K562 (cell line): ENCODE data around the gene DENND5B. TPM values are rescaled to one million over a fixed set of nuclear protein-coding genes. Genes with fewer than 3 reads are reported as not detected.

ENCODE experiments used
- ATAC-seq: fragments of 200-7000 bp; cut with Tn5 transposase; 3 replicates; pipeline ENCODE4 v1.9.1; 2020; ENCODE audit warnings: moderate library complexity
- BruUV-seq: library from RNA; stranded (reverse); fragments of 400-500 nt; replicated peaks from 2 replicates; lab custom pipeline; 2021; lab: Mats Ljungman, UMichigan
- CTCF ChIA-PET: fragments of 300-600 bp; formaldehyde crosslinking; extraction: SDS; loops from one replicate; lab custom pipeline; 2021; ENCODE audit warnings: low intra/inter-chr PET ratio; lab: Yijun Ruan, JAX
- POLR2A ChIA-PET: fragments of 300-600, 350-650 bp; sonication (Branson Sonifier 250); formaldehyde crosslinking; extraction: SDS; loops from one replicate; lab custom pipeline; 2021; ENCODE audit warnings: antibody characterized with exemption, inconsistent platforms; lab: Yijun Ruan, JAX
- DNase-seq, 4 experiments: peaks; one replicate each; pipeline versions ENCODE4 v3.0.0 to v3.0.0-alpha.2; 2011 to 2018; ENCODE audit warnings: low spot score in 3 of 4, mixed read lengths in 3 of 4; ENCODE audit errors: extremely low read depth in 1 of 4
- FAIRE-seq: peaks from 2 replicates; lab custom pipeline; 2011; peaks lifted over from hg19 to GRCh38; lab: Jason Lieb, UNC
- H2AFZ ChIP-seq: 2 replicates; pipeline ENCODE4 v1.6.0; 2011; ENCODE audit warnings: low read depth, low read length, control low read depth, inconsistent platforms
- H3K27ac ChIP-seq: fragments of 200-600 bp; 3 replicates; pipeline ENCODE4 v1.8.0; 2011; ENCODE audit warnings: low read depth, mild to moderate bottlenecking, control low read depth, inconsistent platforms, low read length, moderate library complexity, mixed read lengths; ENCODE audit errors: extremely low read depth
- H3K27me3 ChIP-seq, 2 experiments: fragments of 300-600 bp in 1 of 2; 2 replicates in 1 of 2; 3 replicates in 1 of 2; pipeline versions ENCODE4 v1.6.0 to v1.8.0; 2011; ENCODE audit warnings: inconsistent platforms in 2 of 2, low read length in 2 of 2, mild to moderate bottlenecking in 1 of 2, mixed read lengths in 1 of 2, moderate library complexity in 1 of 2; ENCODE audit not compliant: control insufficient read depth in 2 of 2, insufficient read depth in 2 of 2
- H3K36me3 ChIP-seq: fragments of 300-600 bp; 3 replicates; pipeline ENCODE4 v1.8.0; 2011; ENCODE audit warnings: mild to moderate bottlenecking, low read length, inconsistent platforms; ENCODE audit not compliant: control insufficient read depth, insufficient read depth
- H3K4me1 ChIP-seq, 2 experiments: fragments of 200-600 bp in 1 of 2; replicated peaks in 1 of 2; 2 replicates in 1 of 2; 3 replicates in 1 of 2; pipeline versions ENCODE4 v1.5.1 to v1.8.0; 2011; ENCODE audit warnings: inconsistent platforms in 2 of 2, low read length in 2 of 2, mild to moderate bottlenecking in 1 of 2, mixed read lengths in 1 of 2, moderate library complexity in 1 of 2; ENCODE audit not compliant: control insufficient read depth in 2 of 2, insufficient read depth in 2 of 2
- H3K4me2 ChIP-seq: 2 replicates; pipeline ENCODE4 v1.6.1; 2011; ENCODE audit warnings: low read length, control low read depth, inconsistent platforms, mixed read lengths; ENCODE audit not compliant: insufficient read depth
- H3K4me3 ChIP-seq: fragments of 200-600 bp; sonication (generic), shearing (Covaris generic); 2 replicates; pipeline ENCODE4 v1.5.1; 2016; ENCODE audit warnings: control low read depth, inconsistent platforms
- H3K79me2 ChIP-seq: fragments of 200-600 bp; 3 replicates; pipeline ENCODE4 v1.8.0; 2011; ENCODE audit warnings: low read length, inconsistent platforms; ENCODE audit not compliant: control insufficient read depth, insufficient read depth
- H3K9ac ChIP-seq, 2 experiments: 2 replicates each; pipeline versions ENCODE4 v1.6.0 to v1.6.1; 2011; ENCODE audit warnings: low read depth in 2 of 2, low read length in 2 of 2, control low read depth in 1 of 2, inconsistent platforms in 1 of 2, mild to moderate bottlenecking in 1 of 2, mixed read lengths in 1 of 2; ENCODE audit not compliant: insufficient read depth in 1 of 2
- H3K9me1 ChIP-seq: one replicate; pipeline ENCODE4 v1.6.0; 2011; ENCODE audit warnings: inconsistent platforms, mild to moderate bottlenecking, low read length, moderate library complexity; ENCODE audit not compliant: control insufficient read depth, insufficient read depth
- H3K9me3 ChIP-seq: replicated peaks from 2 replicates; pipeline ENCODE4 v1.5.1; 2011; ENCODE audit warnings: low read depth, low read length, inconsistent platforms; ENCODE audit not compliant: control insufficient read depth, insufficient read depth
- H4K20me1 ChIP-seq: replicated peaks from 2 replicates; pipeline ENCODE4 v1.6.1; 2011; ENCODE audit warnings: low read length, inconsistent platforms, mixed read lengths; ENCODE audit not compliant: control insufficient read depth, insufficient read depth
- CEBPZ ChIP-seq: fragments of 150-350 bp; IDR thresholded peaks from 2 replicates; pipeline ENCODE4 v1.6.1; 2014; ENCODE audit warnings: low read depth, mild to moderate bottlenecking, low read length, borderline replicate concordance
- GATA2 ChIP-seq: sonication (generic); formaldehyde crosslinking; IDR thresholded peaks from 2 replicates; pipeline ENCODE4 v1.4.0; 2020; ENCODE audit warnings: mild to moderate bottlenecking, missing genetic modification reagents
- HEY1 ChIP-seq: fragments of 250-450 bp; sonication (Bioruptor Pico); IDR thresholded peaks from 2 replicates; pipeline ENCODE4 v1.5.0; 2020; ENCODE audit warnings: mild to moderate bottlenecking, moderate library complexity, borderline replicate concordance
- MEIS2 ChIP-seq: fragments of 450-650 bp; IDR thresholded peaks from 2 replicates; pipeline ENCODE4 v1.6.1; 2014; ENCODE audit warnings: mild to moderate bottlenecking; ENCODE audit not compliant: partially characterized antibody
- NFIC ChIP-seq: fragments of 450-650 bp; IDR thresholded peaks from 2 replicates; pipeline ENCODE4 v1.6.1; 2017; ENCODE audit warnings: mild to moderate bottlenecking, inconsistent platforms
- PBX2 ChIP-seq, 2 experiments: IDR thresholded peaks in 1 of 2; conservative IDR thresholded peaks in 1 of 2; 2 replicates each; pipeline ENCODE4 v1.6.1; 2016; ENCODE audit warnings: low read depth in 2 of 2, mild to moderate bottlenecking in 1 of 2, missing compliant biosample characterization in 1 of 2, missing genetic modification characterization in 1 of 2, moderate library complexity in 1 of 2
- PKNOX1 ChIP-seq: fragments of 450-650 bp; IDR thresholded peaks from 2 replicates; pipeline ENCODE4 v1.6.1; 2016
- SIN3A ChIP-seq, 2 experiments: fragments of 150-350 bp in 1 of 2; IDR thresholded peaks; 2 replicates each; pipeline ENCODE4 v1.6.1; 2011 to 2016; ENCODE audit warnings: borderline replicate concordance in 2 of 2, low read depth in 2 of 2, low read length in 2 of 2, mild to moderate bottlenecking in 2 of 2, moderate library complexity in 2 of 2; ENCODE audit not compliant: control insufficient read depth in 1 of 2
- SNIP1 ChIP-seq: fragments of 450-650 bp; IDR thresholded peaks from 2 replicates; pipeline ENCODE4 v1.7.1; 2017; ENCODE audit warnings: low read depth, mild to moderate bottlenecking
- SOX6 ChIP-seq: fragments of 450-650 bp; IDR thresholded peaks from 2 replicates; pipeline ENCODE4 v1.6.1; 2014; ENCODE audit warnings: mild to moderate bottlenecking
- SPI1 ChIP-seq: IDR thresholded peaks from 2 replicates; pipeline ENCODE4 v1.6.1; 2011; ENCODE audit warnings: low read depth, low read length, control low read depth, borderline replicate concordance
- TFAP4 ChIP-seq: sonication (generic); formaldehyde crosslinking; IDR thresholded peaks from 2 replicates; pipeline ENCODE4 v1.8.0; 2022; ENCODE audit warnings: missing genetic modification reagents, mild to moderate bottlenecking, moderate library complexity, borderline replicate concordance
- ZFP30 ChIP-seq: fragments of 250-450 bp; sonication (Bioruptor Pico); IDR thresholded peaks from 2 replicates; pipeline ENCODE4 v1.8.0; 2022; ENCODE audit warnings: moderate library complexity, mild to moderate bottlenecking, inconsistent platforms, borderline replicate concordance
- ZNF354B ChIP-seq: fragments of 250-450 bp; sonication (Bioruptor Pico); IDR thresholded peaks from 2 replicates; pipeline ENCODE4 v1.4.0; 2020
- WGBS: fragments of 100-300 bp; shearing (Covaris generic); methylation state at CpG from one replicate; pipeline ENCODE4 v1.1.6; 2016; ENCODE audit warnings: low coverage, mixed read lengths; ENCODE audit not compliant: insufficient coverage; ENCODE audit errors: missing lambda C conversion rate; 5-methylcytosine and 5-hydroxymethylcytosine counted together
- in situ Hi-C: fragments of 300-500 bp; cut with MboI; formaldehyde crosslinking; loops from 4 replicates; pipeline ENCODE4 v1.15.0; 2018; ENCODE audit warnings: inconsistent platforms, mixed read lengths
- intact Hi-C: fragments of 100-400 bp; cut with micrococcal nuclease; formaldehyde crosslinking; loops from 2 replicates; pipeline ENCODE4 v1.14.2; 2022
- polyA plus RNA-seq, 8 experiments: library from polyadenylated mRNA; depleted of rRNA in 4 of 8; stranded (reverse) in 5 of 8; unstranded in 3 of 8; fragments of >200 nt; fragmentation: Nextera tagmentation in 2 of 8; fragmentation: Illumina TruSeq in 1 of 8; extraction: Ambion mirVana in 2 of 8; extraction: Trizol in 1 of 8; gene quantifications; 2 replicates each; pipeline versions ENCODE4 v1.2.1 to v1.2.3, GENCODE V29; 2011 to 2014; ENCODE audit warnings: inconsistent platforms in 1 of 8, missing spikeins in 1 of 8
- total RNA-seq, 7 experiments: library from RNA; depleted of rRNA in 6 of 7; stranded (reverse); fragments of >200 nt in 6 of 7; fragmentation: Illumina TruSeq in 2 of 7; extraction: Trizol in 2 of 7; gene quantifications; 2 replicates each; pipeline versions ENCODE4 v1.2.1 to v1.2.3, GENCODE V29; 2011 to 2021; ENCODE audit warnings: low replicate concordance in 1 of 7

The DENND5B gene
- total and polyA plus RNA-seq, 9 of the 15 experiments (the other 6 are each of a cell fraction or from before 2014, with no cell fraction given), result 0.99 to 6.0 (median 3.6) TPM

- intact Hi-C loops (no loop called here), in situ Hi-C loops (no loop called here)
- H3K36me3 ChIP-seq, result no peaks in the 10 kb centered on the region
- H2AFZ ChIP-seq, result no peak overlapping the region
- peaks cover 0 to 4% of the 10 kb centered on the region in 2 experiments; a peak in 3 of 5 replicates for H3K27me3 ChIP-seq
- H3K79me2 ChIP-seq, result no peaks in the 10 kb centered on the region
- no peak overlapping the region for H3K4me2 ChIP-seq
- FAIRE-seq (no peak), DNase-seq (no peak), ATAC-seq (no peak)
- ChIA-PET POLR2A (no interaction called here), CTCF (no interaction called here)
- WGBS, result 4% methylated on average over 4 of the region's 4 CpGs
- no peak overlapping the region for H3K9ac ChIP-seq
- H3K4me1 ChIP-seq, result no peaks in the 10 kb centered on the region
- no peak overlapping the region for H3K4me3 ChIP-seq
- no peaks in the 10 kb centered on the region for H4K20me1 ChIP-seq
- no peak overlapping the region for H3K27ac ChIP-seq
- H3K9me1 ChIP-seq, result no peaks in the 10 kb centered on the region
- BruUV-seq, result no TSS peak
- no peaks in the 10 kb centered on the region for H3K9me3 ChIP-seq
- TF ChIP-seq GATA2 (CRISPR knock-in tag) (peak; percentile 21; the same call in 1 of the 2 replicates), NFIC (peak; percentile 48; the same call in 1 of the 2 replicates), TFAP4 (CRISPR knock-in tag) (no peak), PKNOX1 (0 out of 2 replicates have a peak, but pooled peaks have one; percentile 9), SOX6 (peak; percentile 54; the same call in 1 of the 2 replicates), ZNF354B (no peak), HEY1 (CRISPR knock-in tag) (no peak), CEBPZ (no peak), PBX2 (CRISPR knock-in tag; IDR thresholded peaks at IDR 0.05; ENCODE audit: low read depth) (no peak), PBX2 (tag; conservative IDR thresholded peaks at IDR 0.05; ENCODE audit: low read depth) (peak; percentile 38; the same call in 1 of the 2 replicates), SPI1 (peak; percentile 52; the same call in 1 of the 2 replicates), SNIP1 (no peak), MEIS2 (peak; percentile 29), SIN3A (IDR thresholded peaks at IDR 0.05; ENCODE audit: borderline replicate concordance in 2 of 2, control insufficient read depth in 1 of 2, low read depth in 2 of 2, low read length in 2 of 2) (no peak), ZFP30 (CRISPR knock-in tag) (no peak)
Measured at GRCh38 chr12:31460024-31460423, 130.9 kb downstream of the DENND5B start.
